Small intestine (tissue), 7 donors: ENCODE measurements around the gene ST3GAL3. TPM values are rescaled to one million over a fixed set of nuclear protein-coding genes. Genes with fewer than 3 reads are reported as not detected.

Experiments
- DNase-seq, 2 donors: peaks; one replicate each; pipeline versions ENCODE4 v3.0.0 to v3.0.0-alpha.2; 2013
- FAIRE-seq: peaks from 2 replicates; lab custom pipeline; 2012; peaks lifted over from hg19 to GRCh38; lab: Jason Lieb, UNC
- H3K27ac ChIP-seq, 3 donors: one replicate each; pipeline ENCODE4 v1.5.1; 2013; ENCODE audit warnings: low read length in 2 of 3, mild to moderate bottlenecking in 2 of 3, control low read depth in 1 of 3, inconsistent platforms in 1 of 3, low read depth in 1 of 3, moderate library complexity in 1 of 3
- H3K27me3 ChIP-seq, 3 donors: one replicate each; pipeline ENCODE4 v1.6.1; 2013; ENCODE audit warnings: low read length in 3 of 3, inconsistent platforms in 1 of 3; ENCODE audit not compliant: control insufficient read depth in 3 of 3, insufficient read depth in 3 of 3
- H3K36me3 ChIP-seq, 3 donors: one replicate each; pipeline ENCODE4 v1.6.1; 2013; ENCODE audit warnings: low read length in 3 of 3, inconsistent platforms in 1 of 3, low read depth in 1 of 3, mild to moderate bottlenecking in 1 of 3, moderate library complexity in 1 of 3; ENCODE audit not compliant: control insufficient read depth in 3 of 3, insufficient read depth in 2 of 3
- H3K4me1 ChIP-seq, 3 donors: one replicate each; pipeline ENCODE4 v1.6.1; 2013; ENCODE audit warnings: low read length in 2 of 3, inconsistent platforms in 1 of 3, low read depth in 1 of 3, mild to moderate bottlenecking in 1 of 3, moderate library complexity in 1 of 3; ENCODE audit not compliant: control insufficient read depth in 3 of 3, insufficient read depth in 2 of 3
- H3K4me3 ChIP-seq, 3 donors: one replicate each; pipeline ENCODE4 v1.5.1; 2013; ENCODE audit warnings: low read length in 3 of 3, control low read depth in 1 of 3, inconsistent platforms in 1 of 3, low read depth in 1 of 3, mild to moderate bottlenecking in 1 of 3, moderate library complexity in 1 of 3
- H3K9me3 ChIP-seq, 2 donors: one replicate each; pipeline ENCODE4 v1.6.1; 2013; ENCODE audit warnings: low read depth in 1 of 2, low read length in 1 of 2; ENCODE audit not compliant: control insufficient read depth in 2 of 2, insufficient read depth in 1 of 2
- WGBS, 3 donors: extraction: QIAGEN DNeasy Blood & Tissue Kit; methylation state at CpG; one replicate each; pipeline ENCODE4 v1.1.7; 2013; 5-methylcytosine and 5-hydroxymethylcytosine counted together
- polyA plus RNA-seq, 4 donors: library from polyadenylated mRNA; stranded (reverse) in 3 of 4; unstranded in 1 of 4; fragments of 200-250 nt in 3 of 4; fragments of 120-200 nt in 1 of 4; gene quantifications; one replicate each; pipeline versions ENCODE4 v1.2.1 to v1.2.3, GENCODE V29; 2013
- donor health status: healthy with polysubstance abuse.
- donor health status: control.
- donor health status: control.
- donor health status: Bipolar disorder and iron deficiency.
- donor health status: healthy.

Gene ST3GAL3
- polyA plus RNA-seq, 4 donors = 1.1 to 5.4 (median 3.7) TPM

DNA sequence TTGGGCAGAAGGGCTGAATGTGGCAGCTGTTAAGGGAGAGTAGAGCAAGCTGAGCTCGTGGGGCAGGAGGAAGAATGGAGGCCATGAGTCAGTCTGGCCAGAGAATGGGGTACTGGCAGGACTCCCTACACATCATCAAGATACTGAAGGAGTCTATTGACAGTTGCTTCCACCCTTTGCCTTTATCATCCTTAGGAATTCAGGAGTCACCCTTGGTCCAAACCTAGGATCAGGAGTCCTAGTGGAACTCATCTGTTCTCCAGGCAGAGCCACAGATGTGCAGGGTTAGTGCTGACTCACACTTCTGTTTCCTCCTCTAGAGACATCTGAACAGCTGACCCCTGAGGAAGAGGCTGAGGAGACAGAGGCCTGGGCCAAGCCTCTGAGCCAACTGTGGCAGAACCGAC lies 18.7 kb upstream of the ST3GAL3 start:
- H3K27me3 ChIP-seq = no peaks in the 10 kb centered on the region
- H3K9me3 ChIP-seq = no peaks in the 10 kb centered on the region
- DNase-seq = no peak
- FAIRE-seq = no peak
- no peak overlapping the region for H3K27ac ChIP-seq
- H3K4me3 ChIP-seq = no peak overlapping the region
- H3K4me1 ChIP-seq = no peaks in the 10 kb centered on the region
- H3K36me3 ChIP-seq = peaks cover 26 to 90% (median 59%) of the 10 kb centered on the region in 3 donors
- 71 to 81% (median 77%) methylated on average over 2 of the region's 2 CpGs for WGBS, 3 donors

DNA sequence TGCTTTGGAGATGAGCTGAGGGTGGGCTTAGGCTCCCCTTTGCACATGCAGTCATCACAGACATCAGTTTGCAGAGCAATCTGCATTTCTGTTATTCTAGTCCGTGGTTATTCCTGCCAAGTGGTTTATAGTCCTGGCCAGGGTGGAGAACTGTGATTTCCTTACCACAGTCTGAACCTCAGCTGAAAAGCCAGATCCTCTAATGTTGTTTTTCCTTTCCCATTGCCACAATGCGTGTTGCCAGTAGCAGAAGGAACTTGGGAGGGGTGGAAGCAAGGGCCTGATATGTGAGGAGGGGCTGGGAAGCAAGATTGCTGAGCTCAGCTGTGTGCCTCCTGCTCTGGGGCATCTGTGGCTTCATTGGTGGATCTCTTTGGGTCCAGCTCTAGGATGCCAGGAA lies 18.0 kb upstream of the ST3GAL3 start:
- Histone ChIP-seq H3K4me1 (no peaks in the 10 kb centered on the region), H3K27ac (no peak overlapping the region), H3K9me3 (no peaks in the 10 kb centered on the region), H3K4me3 (no peak overlapping the region), H3K36me3 (peaks cover 24 to 90% (median 59%) of the 10 kb centered on the region in 3 donors), H3K27me3 (no peaks in the 10 kb centered on the region)
- FAIRE-seq (no peak), DNase-seq (no peak)
- 77 to 94% (median 94%) methylated on average over 2 of the region's 2 CpGs for WGBS, 3 donors

GRCh38 chr1:43691871-43692815 lies 15.2 kb upstream of the ST3GAL3 start:
- 90 to 92% (median 91%) methylated on average over 10 of the region's 10 CpGs for WGBS, 3 donors
- FAIRE-seq (no peak), DNase-seq (no peak)
- Histone ChIP-seq H3K4me1 (no peaks in the 10 kb centered on the region), H3K9me3 (no peaks in the 10 kb centered on the region), H3K27ac (no peak overlapping the region), H3K36me3 (peaks cover 38 to 91% (median 75%) of the 10 kb centered on the region in 3 donors), H3K27me3 (no peaks in the 10 kb centered on the region), H3K4me3 (no peak overlapping the region)

GRCh38 chr1:43693371-43693770 lies 14.0 kb upstream of the ST3GAL3 start:
- 90 to 92% (median 92%) methylated on average over 6 of the region's 6 CpGs for WGBS, 3 donors
- Histone ChIP-seq H3K27ac (no peak overlapping the region), H3K27me3 (no peaks in the 10 kb centered on the region), H3K4me1 (no peaks in the 10 kb centered on the region), H3K4me3 (no peak overlapping the region), H3K36me3 (peaks cover 44 to 92% (median 79%) of the 10 kb centered on the region in 3 donors), H3K9me3 (no peaks in the 10 kb centered on the region)
- DNase-seq (no peak), FAIRE-seq (no peak)

DNA sequence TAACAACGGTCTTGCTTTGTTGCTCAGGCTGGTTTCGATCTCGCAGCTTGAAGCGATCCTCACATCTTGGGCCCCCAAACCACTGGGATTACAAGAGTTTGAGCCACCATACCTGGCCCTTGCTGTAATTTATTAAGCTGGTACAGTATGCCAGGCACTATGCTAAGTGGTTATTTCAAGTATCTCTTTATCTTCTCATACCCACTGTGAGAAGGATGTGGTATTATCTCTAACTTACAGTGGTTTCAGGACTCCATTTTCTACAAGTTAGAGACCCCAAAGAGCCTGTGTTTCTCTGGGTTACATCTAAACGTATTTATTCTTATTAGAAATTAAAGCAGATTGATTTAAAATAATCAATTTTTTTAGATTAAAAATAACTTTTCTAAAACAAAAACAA lies 8.1 kb upstream of the ST3GAL3 start:
- FAIRE-seq (no peak), DNase-seq (no peak)
- H3K4me3 ChIP-seq = no peak overlapping the region
- H3K36me3 ChIP-seq = peaks cover 33 to 76% (median 51%) of the 10 kb centered on the region in 3 donors
- H3K4me1 ChIP-seq = no peaks in the 10 kb centered on the region
- WGBS, 3 donors = 90 to 97% (median 96%) methylated on average over 5 of the region's 5 CpGs
- no peak overlapping the region for H3K27ac ChIP-seq
- no peaks in the 10 kb centered on the region for H3K9me3 ChIP-seq
- H3K27me3 ChIP-seq = no peaks in the 10 kb centered on the region

- H3K36me3 ChIP-seq = peaks cover 11 to 59% (median 22%) of the 10 kb centered on the region in 3 donors
- H3K27ac ChIP-seq = no peak overlapping the region
- H3K27me3 ChIP-seq = no peaks in the 10 kb centered on the region
- H3K4me1 ChIP-seq = peaks cover 0 to 12% (median 0%) of the 10 kb centered on the region in 3 donors
- FAIRE-seq (no peak), DNase-seq (no peak)
- no peaks in the 10 kb centered on the region for H3K9me3 ChIP-seq
- no peak overlapping the region for H3K4me3 ChIP-seq
Measured at GRCh38 chr1:43703836-43704235, 3.5 kb upstream of the ST3GAL3 start.

DNA sequence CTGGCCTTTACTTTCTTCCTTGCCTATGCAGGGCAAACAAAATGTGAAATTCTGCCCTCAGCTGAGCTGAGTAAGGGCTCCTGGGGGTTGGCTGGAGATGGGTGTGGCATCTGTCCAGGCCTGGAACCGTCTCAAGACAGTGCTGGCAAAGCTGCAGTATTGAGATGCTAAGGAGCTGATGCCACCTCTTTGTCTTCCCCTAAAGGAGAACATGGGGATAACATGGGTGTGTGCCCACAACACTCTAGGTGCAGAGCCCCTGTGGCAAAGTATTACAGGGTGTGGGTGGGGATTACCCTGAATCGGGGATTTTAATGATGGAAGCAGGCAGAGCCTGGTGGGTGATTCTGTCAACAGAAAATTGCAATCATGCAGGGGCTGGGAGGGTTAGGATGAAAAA lies 2.5 kb upstream of the ST3GAL3 start:
- Histone ChIP-seq H3K4me3 (no peak overlapping the region), H3K36me3 (peaks cover 11 to 55% (median 22%) of the 10 kb centered on the region in 3 donors), H3K27ac (no peak overlapping the region), H3K27me3 (no peaks in the 10 kb centered on the region), H3K9me3 (no peaks in the 10 kb centered on the region), H3K4me1 (peaks cover 0 to 12% (median 0%) of the 10 kb centered on the region in 3 donors)
- no peak for FAIRE-seq
- DNase-seq = no peak
- 41 to 53% (median 53%) methylated on average over 2 of the region's 2 CpGs for WGBS, 3 donors

- no peaks in the 10 kb centered on the region for H3K9me3 ChIP-seq
- peaks cover 7 to 50% (median 22%) of the 10 kb centered on the region in 3 donors for H3K36me3 ChIP-seq
- no peaks in the 10 kb centered on the region for H3K27me3 ChIP-seq
- no peak overlapping the region for H3K27ac ChIP-seq
- no peak for FAIRE-seq
- 71 to 87% (median 82%) methylated on average over 4 of the region's 4 CpGs for WGBS, 3 donors
- DNase-seq = no peak
- H3K4me1 ChIP-seq = peaks cover 0 to 12% (median 0%) of the 10 kb centered on the region in 3 donors
- H3K4me3 ChIP-seq = no peak overlapping the region
Measured at GRCh38 chr1:43705334-43705733, 2.0 kb upstream of the ST3GAL3 start.
